Activated B cell treated with CpG ODN at 0.5 μM for 24 hours (primary cell): ENCODE results near the gene DLX5. TPM values are rescaled to one million over a fixed set of nuclear protein-coding genes. Genes with fewer than 3 reads are reported as not detected.

ENCODE experiments used
- ATAC-seq: fragments of 200-7000 bp; cut with Tn5 transposase; one replicate; pipeline ENCODE4 v1.10.0; 2021; ENCODE audit warnings: low read depth, mild to moderate bottlenecking, moderate library complexity
- CTCF ChIA-PET: fragments of 350-600 bp; sonication (Branson Sonifier 250); formaldehyde crosslinking; loops from one replicate; lab custom pipeline; 2021; ENCODE audit warnings: antibody characterized with exemption; lab: Charles Lee
- POLR2A ChIA-PET: fragments of 350-600 bp; sonication (Branson Sonifier 250); formaldehyde crosslinking; loops from one replicate; lab custom pipeline; 2021; ENCODE audit warnings: antibody characterized with exemption; lab: Charles Lee
- DNase-seq: peaks from one replicate; pipeline ENCODE4 v3.0.0; 2022
- H3K27ac Mint-ChIP-seq: one replicate; pipeline ENCODE4 v1.8.0; 2020; ENCODE audit warnings: mixed read lengths
- H3K27me3 Mint-ChIP-seq: one replicate; pipeline ENCODE4 v1.8.0; 2021; ENCODE audit warnings: mixed read lengths
- H3K36me3 Mint-ChIP-seq: one replicate; pipeline ENCODE4 v1.8.0; 2021; ENCODE audit warnings: low read depth, mixed read lengths
- H3K4me1 Mint-ChIP-seq: one replicate; pipeline ENCODE4 v1.8.0; 2021; ENCODE audit warnings: mixed read lengths
- H3K4me3 Mint-ChIP-seq: one replicate; pipeline ENCODE4 v1.8.0; 2020; ENCODE audit warnings: mild to moderate bottlenecking, mixed read lengths
- H3K9me3 Mint-ChIP-seq: one replicate; pipeline ENCODE4 v1.8.0; 2020; ENCODE audit warnings: mixed read lengths
- CTCF ChIP-seq: fragments of 200-600 bp; IDR thresholded peaks from one replicate; pipeline ENCODE4 v1.8.0; 2022; ENCODE audit warnings: antibody characterized with exemption, mild to moderate bottlenecking
- intact Hi-C: fragments of 100-400 bp; cut with micrococcal nuclease; formaldehyde crosslinking; loops from one replicate; pipeline ENCODE4 v1.15.1; 2024
- total RNA-seq: library from RNA; stranded (reverse); gene quantifications from 2 replicates; pipeline ENCODE4 v1.2.3, GENCODE V29; 2022

DLX5 gene
- total RNA-seq, 1 donor from 2014 or later, result not detected

GRCh38 chr7:96996111-96996957, 28.3 kb downstream of the DLX5 start:
- DNase-seq (no peak), ATAC-seq (no peak)
- H3K4me1 Mint-ChIP-seq, result peaks cover 2% of the 10 kb centered on the region
- no peak overlapping the region for H3K4me3 Mint-ChIP-seq
- no peaks in the 10 kb centered on the region for H3K36me3 Mint-ChIP-seq
- POLR2A ChIA-PET, result no interaction called here
- TF ChIP-seq CTCF, result no peak
- H3K27ac Mint-ChIP-seq, result no peak overlapping the region
- peaks cover 2% of the 10 kb centered on the region for H3K9me3 Mint-ChIP-seq
- intact Hi-C loops, result no loop called here
- peaks cover 89% of the 10 kb centered on the region for H3K27me3 Mint-ChIP-seq
- CTCF ChIA-PET, result no interaction called here

- ATAC-seq (no peak), DNase-seq (no peak)
- ChIA-PET CTCF (no interaction called here), POLR2A (no interaction called here)
- TF ChIP-seq CTCF, result no peak
- Mint-ChIP-seq H3K4me1 (peaks cover 2% of the 10 kb centered on the region), H3K4me3 (no peak overlapping the region), H3K27me3 (peaks cover 83% of the 10 kb centered on the region), H3K27ac (no peak overlapping the region), H3K36me3 (no peaks in the 10 kb centered on the region), H3K9me3 (peaks cover 2% of the 10 kb centered on the region)
- intact Hi-C loops, result no loop called here
Measured at GRCh38 chr7:96995406-96996110, 29.1 kb downstream of the DLX5 start.

GRCh38 chr7:96993980-96994379, 30.7 kb downstream of the DLX5 start:
- TF ChIP-seq CTCF, result no peak

GRCh38 chr7:96993094-96993865, 31.4 kb downstream of the DLX5 start:
- TF ChIP-seq CTCF, result no peak
- H3K4me1 Mint-ChIP-seq, result peaks cover 2% of the 10 kb centered on the region
- H3K27ac Mint-ChIP-seq, result no peak overlapping the region
- H3K27me3 Mint-ChIP-seq, result peaks cover 81% of the 10 kb centered on the region
- peaks cover 2% of the 10 kb centered on the region for H3K9me3 Mint-ChIP-seq
- H3K36me3 Mint-ChIP-seq, result no peaks in the 10 kb centered on the region
- ChIA-PET POLR2A (no interaction called here), CTCF (no interaction called here)
- DNase-seq (no peak), ATAC-seq (no peak)
- no peak overlapping the region for H3K4me3 Mint-ChIP-seq
- intact Hi-C loops, result no loop called here

More at GRCh38 chr7:96993980-96994379, 30.7 kb downstream of the DLX5 start:
- no peaks in the 10 kb centered on the region for H3K36me3 Mint-ChIP-seq
- ChIA-PET POLR2A (no interaction called here), CTCF (no interaction called here)
- DNase-seq (no peak), ATAC-seq (no peak)
- no peak overlapping the region for H3K27ac Mint-ChIP-seq
- peaks cover 2% of the 10 kb centered on the region for H3K9me3 Mint-ChIP-seq
- intact Hi-C loops, result no loop called here
- H3K4me3 Mint-ChIP-seq, result no peak overlapping the region
- H3K27me3 Mint-ChIP-seq, result peaks cover 82% of the 10 kb centered on the region
- peaks cover 2% of the 10 kb centered on the region for H3K4me1 Mint-ChIP-seq
